Bronchial epithelial cell (primary cell): ENCODE results near the gene G3BP1. TPM values are rescaled to one million over a fixed set of nuclear protein-coding genes. Genes with fewer than 3 reads are reported as not detected.
"Not testable (repeated sequence)": the region's sequence is repeated elsewhere in the genome, so short reads cannot be mapped to it uniquely, and the experiment has no call there.

Source experiments
- DNase-seq: peaks from one replicate; pipeline ENCODE4 v3.0.0-alpha.2; 2010; ENCODE audit warnings: low read depth
- FAIRE-seq: peaks from 2 replicates; lab custom pipeline; 2011; peaks lifted over from hg19 to GRCh38; lab: Jason Lieb, UNC
- H3K27me3 ChIP-seq: 2 replicates; pipeline ENCODE4 v1.5.1; 2011; ENCODE audit warnings: low read length; ENCODE audit not compliant: control insufficient read depth, insufficient read depth
- H3K36me3 ChIP-seq: 2 replicates; pipeline ENCODE4 v1.5.1; 2011; ENCODE audit warnings: low read length; ENCODE audit not compliant: control insufficient read depth, insufficient read depth
- H3K4me3 ChIP-seq: 2 replicates; pipeline ENCODE4 v1.5.1; 2011; ENCODE audit warnings: mild to moderate bottlenecking, low read depth, low read length, control low read depth
- CTCF ChIP-seq: IDR thresholded peaks from 2 replicates; pipeline ENCODE4 v1.5.1; 2011; ENCODE audit warnings: mild to moderate bottlenecking, moderate library complexity, low read length, control low read depth, inconsistent platforms; ENCODE audit not compliant: insufficient read depth, severe bottlenecking
- total RNA-seq: library from RNA; depleted of rRNA; stranded (reverse); fragments of >200 nt; gene quantifications from 2 replicates; pipeline ENCODE4 v1.2.1, GENCODE V29; 2014

Gene G3BP1
- total RNA-seq, result 178 and 242 TPM in 2 replicates

DNA sequence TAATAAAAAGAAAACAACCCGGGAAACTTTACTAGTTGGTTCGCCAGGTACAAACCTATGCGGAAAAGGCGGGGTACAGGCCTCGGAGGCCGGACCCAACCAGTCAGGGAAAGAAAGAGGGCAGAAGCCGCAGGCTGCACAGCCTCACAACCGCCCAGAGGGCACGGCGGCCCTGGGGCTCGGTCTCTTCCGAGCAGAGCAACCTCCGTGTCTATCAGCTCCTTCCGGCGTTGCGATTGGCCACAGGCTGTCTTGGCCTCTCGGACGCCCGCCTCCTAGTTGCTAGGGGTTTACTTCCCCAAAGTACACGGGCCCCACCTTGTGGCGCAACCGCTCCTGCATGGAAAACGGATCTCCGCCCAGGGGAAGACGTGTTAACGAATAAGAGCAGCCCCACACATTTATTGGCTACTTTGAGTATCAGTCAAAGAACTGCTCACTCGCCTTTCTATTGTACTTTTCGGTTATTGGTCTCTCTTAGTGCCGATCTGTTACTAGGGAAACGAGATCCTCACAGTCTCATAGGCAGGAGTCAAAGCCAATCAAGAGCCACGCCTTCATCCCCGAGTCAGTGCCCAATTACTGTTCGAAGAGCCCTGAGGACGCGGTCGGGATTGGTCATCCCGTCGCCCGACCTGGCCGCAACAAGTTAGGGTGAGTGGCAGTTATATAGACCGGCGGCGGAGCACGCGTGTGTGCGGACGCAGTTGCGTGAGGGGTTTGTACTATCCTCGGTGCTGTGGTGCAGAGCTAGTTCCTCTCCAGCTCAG, at the start of gene G3BP1:
Gene G3BP1 (plus strand): TSS at position 696 of the 770 bp plus-strand sequence. CDS start 14,667 bp downstream, outside the sequence.
- Histone ChIP-seq H3K36me3 (peaks cover 3% of the 10 kb centered on the region), H3K4me3 (peak within 1 kb of the TSS; percentile 92), H3K27me3 (no peaks in the 10 kb centered on the region)
- FAIRE-seq (peak; percentile 96), DNase-seq (peak; percentile 100)
- TF ChIP-seq CTCF, result peak; percentile 59

DNA sequence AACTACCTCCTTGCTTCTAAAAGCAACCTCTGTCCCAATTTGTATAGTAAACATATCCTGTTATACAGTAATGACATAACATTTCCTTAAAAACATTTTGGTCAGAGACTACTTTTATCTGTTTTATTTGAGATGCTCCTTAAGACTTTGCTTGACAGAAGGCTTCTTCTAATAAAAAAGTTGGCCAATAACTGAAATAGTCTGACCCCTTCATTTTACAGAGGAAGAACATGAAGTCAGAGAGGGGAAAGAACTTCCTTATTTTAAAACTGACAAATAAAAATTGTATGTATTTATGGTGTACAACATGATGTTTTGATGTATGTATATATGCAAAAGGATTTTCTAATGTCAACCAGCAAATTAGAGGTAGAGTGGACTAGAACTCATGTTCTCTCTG, 49.2 kb upstream of the G3BP1 start:
- DNase-seq (no peak), FAIRE-seq (no peak)
- Histone ChIP-seq H3K4me3 (no peak overlapping the region), H3K36me3 (no peaks in the 10 kb centered on the region), H3K27me3 (no peaks in the 10 kb centered on the region)
- TF ChIP-seq CTCF, result no peak

- H3K36me3 ChIP-seq, result no peaks in the 10 kb centered on the region
- FAIRE-seq (no peak), DNase-seq (no peak)
- H3K4me3 ChIP-seq, result no peak overlapping the region
- no peaks in the 10 kb centered on the region for H3K27me3 ChIP-seq
- TF ChIP-seq CTCF, result no peak
Observed at GRCh38 chr5:151724360-151724759, 47.4 kb upstream of the G3BP1 start.

GRCh38 chr5:151729597-151729996, 42.2 kb upstream of the G3BP1 start:
- not testable (repeated sequence) for H3K4me3 ChIP-seq, H3K27me3 ChIP-seq, H3K36me3 ChIP-seq, DNase-seq, FAIRE-seq

DNA sequence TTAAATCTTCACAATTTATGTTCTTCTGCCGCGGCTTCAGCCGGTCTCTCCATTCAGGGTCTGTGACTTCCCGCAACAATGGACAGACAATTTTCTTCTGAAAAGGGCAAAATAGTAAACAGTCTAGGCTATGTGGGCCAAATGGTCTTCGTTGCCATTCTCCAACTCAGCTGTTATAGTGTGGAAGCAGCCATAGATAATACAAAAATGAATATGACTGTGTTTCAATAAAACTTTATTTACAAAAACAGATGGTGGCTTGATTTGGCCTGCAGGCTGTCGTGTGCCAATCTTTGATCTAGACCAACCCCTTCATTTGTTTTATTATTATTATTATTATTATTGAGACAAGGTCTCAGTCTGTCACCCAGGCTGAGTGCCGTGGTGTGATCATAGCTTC, 41.4 kb upstream of the G3BP1 start:
- DNase-seq, result no peak
- H3K27me3 ChIP-seq, result no peaks in the 10 kb centered on the region
- H3K36me3 ChIP-seq, result no peaks in the 10 kb centered on the region
- no peak for TF ChIP-seq CTCF
- no peak for FAIRE-seq
- H3K4me3 ChIP-seq, result no peak overlapping the region

DNA sequence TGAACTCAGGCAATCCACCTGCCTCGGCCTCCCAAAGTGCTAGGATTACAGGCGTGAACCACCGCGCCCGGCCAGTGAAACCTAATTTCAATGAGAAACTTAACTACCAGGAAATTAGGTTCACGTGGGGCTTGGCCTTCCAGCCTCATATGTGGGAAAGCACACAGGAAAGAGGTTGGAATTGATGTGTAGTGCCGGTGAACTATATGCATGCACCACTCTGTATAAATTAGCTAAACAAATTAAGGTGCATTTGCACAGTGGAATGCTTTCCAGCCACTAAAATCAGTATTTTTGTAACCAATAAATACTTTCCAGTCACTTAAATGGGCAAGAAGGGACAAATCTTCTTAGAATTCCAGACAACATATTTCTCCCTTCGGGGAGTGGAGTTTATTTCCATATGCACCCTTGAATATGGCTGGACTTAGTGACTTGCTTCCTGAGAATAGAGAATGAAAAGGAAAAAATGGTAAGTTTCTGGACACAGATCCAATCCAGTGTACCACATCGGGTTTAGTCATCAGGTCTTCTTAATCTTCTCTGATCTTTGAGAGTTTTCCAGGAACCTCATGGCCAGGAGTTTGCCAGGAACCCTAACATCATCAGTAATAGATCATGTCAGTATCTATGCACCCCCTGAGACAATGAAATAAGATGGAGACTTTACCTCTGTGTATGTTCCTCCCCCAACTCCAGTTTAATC, 38.2 kb upstream of the G3BP1 start:
- no peak for FAIRE-seq
- DNase-seq, result no peak
- Histone ChIP-seq H3K36me3 (no peaks in the 10 kb centered on the region), H3K4me3 (no peak overlapping the region), H3K27me3 (no peaks in the 10 kb centered on the region)
- no peak for TF ChIP-seq CTCF
